ENCODE measurements around the gene SPRR2B.
"Not testable (repeated sequence)": the region's sequence is repeated elsewhere in the genome, so short reads cannot be mapped to it uniquely, and the experiment has no call there.

SPRR2B gene

DNA sequence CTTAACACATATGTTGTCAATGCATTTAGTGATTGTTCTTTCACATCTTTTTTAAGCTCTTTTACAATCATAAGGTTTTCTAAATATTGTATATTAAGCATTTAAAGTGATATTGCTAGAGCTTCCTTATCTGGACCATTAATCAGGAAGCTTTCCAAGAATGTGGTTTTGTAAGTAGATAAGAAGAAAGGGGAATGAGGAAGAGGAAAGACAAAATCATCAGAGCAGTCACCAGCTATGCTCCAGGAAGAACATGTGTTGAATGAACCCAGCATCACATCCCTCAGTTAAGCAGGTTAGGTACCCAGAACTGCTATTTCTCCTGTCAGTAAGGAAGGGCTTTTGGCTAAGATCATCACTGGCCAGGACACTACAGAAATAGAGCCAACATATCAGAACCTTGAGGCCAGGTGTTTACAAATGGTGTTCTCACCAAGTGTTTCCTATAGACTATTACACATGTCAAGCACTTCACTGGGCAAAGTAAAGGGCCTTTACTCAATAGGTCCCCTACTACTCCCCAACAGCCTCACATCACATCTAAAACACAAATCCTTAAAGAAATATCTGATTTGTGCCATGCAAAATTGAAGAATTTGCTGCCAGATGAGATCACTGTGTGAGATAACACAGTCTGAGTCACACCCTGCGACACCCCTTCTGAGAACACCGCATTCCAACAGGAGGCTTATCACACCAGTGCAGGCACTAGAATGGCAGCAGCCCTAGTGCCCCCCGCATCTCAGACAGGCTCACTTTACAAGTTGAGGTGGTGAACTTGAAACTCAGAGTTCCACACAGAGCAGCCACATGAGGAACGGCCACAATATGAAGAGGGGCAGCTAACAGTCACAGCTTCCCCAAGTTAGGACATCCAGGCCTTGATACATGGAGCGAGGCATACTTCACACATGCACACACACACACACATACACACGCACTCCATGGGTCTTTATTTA, 12.3 kb downstream of the SPRR2B start:
- TF ChIP-seq, protein P1, sequence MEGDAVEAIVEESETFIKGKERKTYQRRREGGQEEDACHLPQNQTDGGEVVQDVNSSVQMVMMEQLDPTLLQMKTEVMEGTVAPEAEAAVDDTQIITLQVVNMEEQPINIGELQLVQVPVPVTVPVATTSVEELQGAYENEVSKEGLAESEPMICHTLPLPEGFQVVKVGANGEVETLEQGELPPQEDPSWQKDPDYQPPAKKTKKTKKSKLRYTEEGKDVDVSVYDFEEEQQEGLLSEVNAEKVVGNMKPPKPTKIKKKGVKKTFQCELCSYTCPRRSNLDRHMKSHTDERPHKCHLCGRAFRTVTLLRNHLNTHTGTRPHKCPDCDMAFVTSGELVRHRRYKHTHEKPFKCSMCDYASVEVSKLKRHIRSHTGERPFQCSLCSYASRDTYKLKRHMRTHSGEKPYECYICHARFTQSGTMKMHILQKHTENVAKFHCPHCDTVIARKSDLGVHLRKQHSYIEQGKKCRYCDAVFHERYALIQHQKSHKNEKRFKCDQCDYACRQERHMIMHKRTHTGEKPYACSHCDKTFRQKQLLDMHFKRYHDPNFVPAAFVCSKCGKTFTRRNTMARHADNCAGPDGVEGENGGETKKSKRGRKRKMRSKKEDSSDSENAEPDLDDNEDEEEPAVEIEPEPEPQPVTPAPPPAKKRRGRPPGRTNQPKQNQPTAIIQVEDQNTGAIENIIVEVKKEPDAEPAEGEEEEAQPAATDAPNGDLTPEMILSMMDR (IDR thresholded peaks at IDR 0.05; ENCODE audit: insufficient read depth, low read depth, low read length, missing control alignments): no peak
- H3K4me3 ChIP-seq (ENCODE audit: low read depth, low read length): no peak overlapping the region
- no peak for DNase-seq (ENCODE audit: low read depth)

DNA sequence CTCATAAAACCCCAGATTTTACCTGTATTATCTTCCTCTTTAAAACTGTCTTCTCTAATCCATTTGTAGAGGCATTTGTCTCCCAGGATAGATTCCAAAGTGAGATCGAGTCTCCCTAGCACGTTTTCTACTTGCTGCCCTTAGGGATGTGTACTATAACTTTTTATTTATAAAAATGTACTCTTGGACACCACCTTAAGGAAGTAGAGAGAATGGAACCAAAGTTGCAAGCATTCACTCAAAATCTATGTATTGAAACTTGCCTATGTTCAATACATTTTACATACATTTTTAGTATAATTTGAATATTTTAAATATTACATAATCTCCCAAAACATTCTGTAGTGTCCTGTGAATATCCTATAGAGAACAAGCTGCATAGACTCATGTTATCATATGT, 13.3 kb downstream of the SPRR2B start:
- TF ChIP-seq, protein P1 (IDR thresholded peaks at IDR 0.05; ENCODE audit: insufficient read depth, low read depth, low read length, missing control alignments): no peak
- DNase-seq (ENCODE audit: low read depth): no peak
- H3K4me3 ChIP-seq (ENCODE audit: low read depth, low read length): no peak overlapping the region

DNA sequence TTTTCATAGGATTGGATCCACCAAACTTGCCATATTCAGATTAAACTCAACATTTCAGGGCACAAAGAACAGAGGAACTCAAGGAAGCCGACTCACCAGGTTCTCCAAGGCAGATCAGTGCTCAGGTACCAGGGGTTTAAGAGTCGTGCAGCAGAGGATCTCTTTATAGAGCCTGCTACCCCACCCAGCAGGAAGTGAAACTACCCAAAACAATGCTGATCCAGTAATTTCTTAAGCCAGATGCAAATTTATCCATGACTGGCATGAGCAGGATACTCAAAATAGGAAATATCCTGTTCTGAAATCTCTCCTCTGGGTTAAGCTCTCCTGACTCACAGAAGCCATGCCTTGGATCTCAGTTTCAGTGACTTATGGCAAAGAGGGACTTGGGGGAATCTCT, 14.0 kb downstream of the SPRR2B start, which contains the start of gene SPRR2A:
TSS of gene SPRR2A (minus strand) at position 138 of the 400 bp plus-strand sequence. CDS start 777 bp downstream, outside the sequence.
- no peak within 1 kb of the TSS for H3K4me3 ChIP-seq (ENCODE audit: low read depth, low read length)
- DNase-seq (ENCODE audit: low read depth): no peak
- TF ChIP-seq, protein P1 (IDR thresholded peaks at IDR 0.05; ENCODE audit: insufficient read depth, low read depth, low read length, missing control alignments): no peak

DNA sequence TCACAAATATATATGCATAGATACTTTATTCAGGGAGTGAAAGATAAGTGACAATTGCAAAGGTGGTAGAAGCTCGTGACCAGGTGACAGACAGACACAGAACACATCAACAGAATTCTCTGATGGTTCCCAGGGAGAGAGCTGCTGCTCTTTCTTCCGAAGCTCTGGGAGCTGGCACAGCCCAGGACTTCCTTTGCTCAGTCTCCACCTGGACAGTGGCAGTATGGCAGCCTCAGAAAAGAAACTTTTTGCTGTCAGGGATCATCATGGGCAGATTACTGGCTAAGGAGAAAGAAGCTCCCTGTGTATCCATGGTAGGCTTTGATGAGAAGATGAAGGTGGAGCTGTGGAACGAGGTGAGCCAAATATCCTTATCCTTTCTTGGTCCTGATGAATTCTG, 15.3 kb downstream of the SPRR2B start:
- not testable (repeated sequence) for H3K4me3 ChIP-seq (ENCODE audit: low read depth, low read length); DNase-seq (ENCODE audit: low read depth)

DNA sequence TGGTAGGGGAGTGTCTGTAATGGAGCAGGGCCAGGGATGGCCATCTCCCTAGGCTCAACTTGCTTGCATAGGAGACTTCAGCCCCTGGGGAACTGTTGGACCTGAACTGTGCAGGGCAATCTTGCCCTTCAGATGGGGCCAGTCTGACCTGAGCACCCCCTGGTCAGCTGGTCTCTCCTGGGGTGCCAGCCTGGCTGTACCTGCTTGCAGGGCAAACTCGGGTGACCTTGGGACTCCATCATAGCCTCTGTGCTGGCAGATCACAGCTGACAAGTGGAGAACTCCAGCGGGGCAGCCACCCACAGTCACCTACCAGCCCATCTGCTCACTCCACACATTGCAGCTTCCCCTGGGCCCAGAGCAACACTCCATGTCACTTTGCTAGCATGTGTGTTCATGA, 22.2 kb downstream of the SPRR2B start:
- no peak overlapping the region for H3K4me3 ChIP-seq (ENCODE audit: low read depth, low read length)
- TF ChIP-seq, protein P1 (IDR thresholded peaks at IDR 0.05; ENCODE audit: insufficient read depth, low read depth, low read length, missing control alignments): no peak
- DNase-seq (ENCODE audit: low read depth): no peak

DNA sequence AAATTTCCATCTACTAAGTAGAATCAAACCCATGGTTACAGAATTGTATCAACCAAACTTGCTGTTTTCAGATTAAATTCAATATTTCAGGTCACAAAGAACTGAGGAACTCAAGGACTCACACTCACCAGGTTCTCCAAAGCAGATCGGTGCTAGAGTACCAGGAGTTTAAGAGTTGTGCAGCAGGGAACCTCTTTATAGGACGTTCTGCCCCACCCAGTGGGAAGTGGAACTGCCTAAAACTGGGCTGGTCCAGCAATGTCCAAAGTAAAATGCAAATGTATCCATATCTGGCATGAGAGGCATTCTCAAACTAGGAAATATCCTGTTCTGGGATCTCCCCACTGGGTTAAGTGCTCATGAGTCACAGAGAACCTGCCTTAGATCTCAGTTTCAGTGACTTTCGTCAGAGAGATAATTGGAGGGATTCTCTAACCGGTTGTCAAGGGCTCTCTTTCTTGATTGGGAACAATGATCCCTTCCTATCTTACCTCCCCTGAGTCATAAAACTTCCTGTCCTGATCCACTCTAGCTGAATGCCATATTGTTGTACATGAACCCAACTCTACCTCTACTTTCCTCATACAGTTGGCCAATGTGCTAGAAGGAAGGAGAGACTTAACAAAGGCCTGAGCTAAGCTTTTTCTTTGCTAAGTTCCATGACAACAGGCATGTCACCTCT, 30.3 kb downstream of the SPRR2B start, which contains the start of gene SPRR2D:
TSS of gene SPRR2D (minus strand) at position 171 of the 682 bp plus-strand sequence. CDS start 774 bp downstream, outside the sequence.
- TF ChIP-seq, protein P1 (IDR thresholded peaks at IDR 0.05; ENCODE audit: insufficient read depth, low read depth, low read length, missing control alignments): no peak
- no peak within 1 kb of the TSS for H3K4me3 ChIP-seq (ENCODE audit: low read depth, low read length)
- no peak for DNase-seq (ENCODE audit: low read depth)

DNA sequence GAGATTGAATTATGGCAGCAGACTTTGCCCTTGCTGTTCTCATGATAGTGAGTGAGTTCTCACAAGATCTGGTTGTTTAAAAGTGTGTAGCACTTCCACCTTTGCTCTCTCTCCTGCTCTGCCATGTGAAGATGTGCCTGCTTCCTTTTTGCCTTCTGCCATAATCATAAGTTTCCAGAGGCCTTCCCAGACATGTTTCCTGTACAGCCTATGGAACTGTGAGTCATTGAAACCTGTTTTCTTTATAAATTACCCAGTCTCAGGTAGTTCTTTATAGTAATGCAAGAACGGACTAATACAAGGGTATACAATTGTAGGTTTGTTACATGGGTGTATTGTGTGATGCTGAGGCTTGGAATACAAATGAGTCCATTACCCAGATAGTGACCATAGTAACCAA, 36.2 kb downstream of the SPRR2B start:
- TF ChIP-seq, protein P1 (IDR thresholded peaks at IDR 0.05; ENCODE audit: insufficient read depth, low read depth, low read length, missing control alignments): no peak
- H3K4me3 ChIP-seq (ENCODE audit: low read depth, low read length): no peak overlapping the region
- DNase-seq (ENCODE audit: low read depth): no peak

All from GM12865 (cell line).